22Rv1 (cell line): Measurements from ENCODE around the gene SFXN5.

Experiments
- H3K27ac ChIP-seq: fragments of 450-650 bp; 2 replicates; pipeline ENCODE4 v1.5.1; 2017
- ZFX ChIP-seq: fragments of 450-650 bp; IDR thresholded peaks from 2 replicates; pipeline ENCODE4 v1.6.1; 2017; ENCODE audit warnings: antibody characterized with exemption, borderline replicate concordance
- TF ChIP-seq, protein P1 (sequence below): fragments of 450-650 bp; IDR thresholded peaks from 2 replicates; pipeline ENCODE4 v1.5.1; 2017; ENCODE audit warnings: mild to moderate bottlenecking

Gene SFXN5

DNA sequence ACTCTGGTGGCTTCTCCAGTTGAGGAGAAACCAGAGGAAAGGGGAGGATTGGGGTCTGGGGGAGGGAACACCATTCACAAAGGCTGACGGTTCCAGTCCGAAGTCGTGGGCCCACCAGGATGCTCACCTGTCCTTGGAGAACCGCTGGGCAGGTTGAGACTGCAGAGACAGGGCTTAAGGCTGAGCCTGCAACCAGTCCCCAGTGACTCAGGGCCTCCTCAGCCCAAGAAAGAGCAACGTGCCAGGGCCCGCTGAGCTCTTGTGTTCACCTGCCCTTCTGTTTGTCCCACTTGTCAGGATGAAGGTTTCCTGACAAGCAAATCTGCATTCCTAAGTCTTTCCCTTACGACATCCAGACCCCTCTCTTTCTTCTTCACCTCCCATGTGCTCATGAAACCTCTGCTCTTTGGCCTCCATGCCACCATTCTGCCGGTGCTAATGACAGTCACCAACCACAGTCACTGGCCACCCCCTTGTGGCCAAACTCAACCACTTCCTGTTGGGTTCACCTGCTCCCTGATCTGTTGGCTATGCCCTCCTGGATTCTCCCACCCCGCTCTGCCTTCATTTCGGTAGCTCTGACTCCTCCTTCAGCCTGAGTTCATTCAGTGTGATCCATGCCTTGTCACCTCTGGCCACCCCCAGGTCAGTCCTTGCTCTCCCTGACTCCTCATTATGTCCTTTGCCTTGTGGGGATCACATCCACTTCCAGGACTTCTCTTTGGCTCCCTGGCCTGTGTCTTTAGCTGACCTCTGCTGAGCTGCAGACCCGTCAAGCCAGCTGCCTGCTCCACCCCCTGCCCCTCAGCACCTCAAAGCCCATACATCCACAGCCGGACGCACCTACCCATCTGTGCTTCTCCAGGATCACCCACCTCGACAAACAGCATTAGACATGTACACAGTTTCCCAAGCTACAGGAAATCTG, 136.6 kb downstream of the SFXN5 start:
- TF ChIP-seq, protein P1, sequence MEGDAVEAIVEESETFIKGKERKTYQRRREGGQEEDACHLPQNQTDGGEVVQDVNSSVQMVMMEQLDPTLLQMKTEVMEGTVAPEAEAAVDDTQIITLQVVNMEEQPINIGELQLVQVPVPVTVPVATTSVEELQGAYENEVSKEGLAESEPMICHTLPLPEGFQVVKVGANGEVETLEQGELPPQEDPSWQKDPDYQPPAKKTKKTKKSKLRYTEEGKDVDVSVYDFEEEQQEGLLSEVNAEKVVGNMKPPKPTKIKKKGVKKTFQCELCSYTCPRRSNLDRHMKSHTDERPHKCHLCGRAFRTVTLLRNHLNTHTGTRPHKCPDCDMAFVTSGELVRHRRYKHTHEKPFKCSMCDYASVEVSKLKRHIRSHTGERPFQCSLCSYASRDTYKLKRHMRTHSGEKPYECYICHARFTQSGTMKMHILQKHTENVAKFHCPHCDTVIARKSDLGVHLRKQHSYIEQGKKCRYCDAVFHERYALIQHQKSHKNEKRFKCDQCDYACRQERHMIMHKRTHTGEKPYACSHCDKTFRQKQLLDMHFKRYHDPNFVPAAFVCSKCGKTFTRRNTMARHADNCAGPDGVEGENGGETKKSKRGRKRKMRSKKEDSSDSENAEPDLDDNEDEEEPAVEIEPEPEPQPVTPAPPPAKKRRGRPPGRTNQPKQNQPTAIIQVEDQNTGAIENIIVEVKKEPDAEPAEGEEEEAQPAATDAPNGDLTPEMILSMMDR, result peak; percentile 33
- TF ChIP-seq ZFX, result no peak

DNA sequence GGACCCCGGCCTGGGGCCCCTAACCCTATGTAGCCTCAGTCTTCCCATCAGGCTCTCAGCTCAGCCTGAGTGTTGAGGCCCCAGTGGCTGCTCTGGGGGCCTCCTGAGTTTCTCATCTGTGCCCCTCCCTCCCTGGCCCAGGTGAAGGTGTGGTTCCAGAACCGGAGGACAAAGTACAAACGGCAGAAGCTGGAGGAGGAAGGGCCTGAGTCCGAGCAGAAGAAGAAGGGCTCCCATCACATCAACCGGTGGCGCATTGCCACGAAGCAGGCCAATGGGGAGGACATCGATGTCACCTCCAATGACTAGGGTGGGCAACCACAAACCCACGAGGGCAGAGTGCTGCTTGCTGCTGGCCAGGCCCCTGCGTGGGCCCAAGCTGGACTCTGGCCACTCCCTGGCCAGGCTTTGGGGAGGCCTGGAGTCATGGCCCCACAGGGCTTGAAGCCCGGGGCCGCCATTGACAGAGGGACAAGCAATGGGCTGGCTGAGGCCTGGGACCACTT, 137.8 kb downstream of the SFXN5 start:
- TF ChIP-seq, protein P1, result no peak
- no peak for TF ChIP-seq ZFX
- H3K27ac ChIP-seq, result no peak overlapping the region

More for the DNA sequence above, 136.6 kb downstream of the SFXN5 start:
- H3K27ac ChIP-seq, result no peak overlapping the region

DNA sequence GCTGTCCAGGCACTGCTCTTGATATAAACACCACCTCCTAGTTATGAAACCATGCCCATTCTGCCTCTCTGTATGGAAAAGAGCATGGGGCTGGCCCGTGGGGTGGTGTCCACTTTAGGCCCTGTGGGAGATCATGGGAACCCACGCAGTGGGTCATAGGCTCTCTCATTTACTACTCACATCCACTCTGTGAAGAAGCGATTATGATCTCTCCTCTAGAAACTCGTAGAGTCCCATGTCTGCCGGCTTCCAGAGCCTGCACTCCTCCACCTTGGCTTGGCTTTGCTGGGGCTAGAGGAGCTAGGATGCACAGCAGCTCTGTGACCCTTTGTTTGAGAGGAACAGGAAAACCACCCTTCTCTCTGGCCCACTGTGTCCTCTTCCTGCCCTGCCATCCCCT, 138.3 kb downstream of the SFXN5 start:
- TF ChIP-seq, protein P1, result no peak
- no peak for TF ChIP-seq ZFX
- no peak overlapping the region for H3K27ac ChIP-seq

DNA sequence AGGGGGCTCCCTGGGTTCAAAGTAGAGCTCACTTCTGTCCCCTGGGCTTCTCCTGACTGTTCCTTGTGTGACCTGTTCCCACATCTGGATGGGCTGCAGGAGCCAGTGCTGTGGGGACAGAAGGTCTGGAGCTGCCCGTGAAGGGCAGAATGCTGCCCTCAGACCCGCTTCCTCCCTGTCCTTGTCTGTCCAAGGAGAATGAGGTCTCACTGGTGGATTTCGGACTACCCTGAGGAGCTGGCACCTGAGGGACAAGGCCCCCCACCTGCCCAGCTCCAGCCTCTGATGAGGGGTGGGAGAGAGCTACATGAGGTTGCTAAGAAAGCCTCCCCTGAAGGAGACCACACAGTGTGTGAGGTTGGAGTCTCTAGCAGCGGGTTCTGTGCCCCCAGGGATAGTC, 138.7 kb downstream of the SFXN5 start:
- no peak overlapping the region for H3K27ac ChIP-seq
- no peak for TF ChIP-seq ZFX
- TF ChIP-seq, protein P1, result no peak

DNA sequence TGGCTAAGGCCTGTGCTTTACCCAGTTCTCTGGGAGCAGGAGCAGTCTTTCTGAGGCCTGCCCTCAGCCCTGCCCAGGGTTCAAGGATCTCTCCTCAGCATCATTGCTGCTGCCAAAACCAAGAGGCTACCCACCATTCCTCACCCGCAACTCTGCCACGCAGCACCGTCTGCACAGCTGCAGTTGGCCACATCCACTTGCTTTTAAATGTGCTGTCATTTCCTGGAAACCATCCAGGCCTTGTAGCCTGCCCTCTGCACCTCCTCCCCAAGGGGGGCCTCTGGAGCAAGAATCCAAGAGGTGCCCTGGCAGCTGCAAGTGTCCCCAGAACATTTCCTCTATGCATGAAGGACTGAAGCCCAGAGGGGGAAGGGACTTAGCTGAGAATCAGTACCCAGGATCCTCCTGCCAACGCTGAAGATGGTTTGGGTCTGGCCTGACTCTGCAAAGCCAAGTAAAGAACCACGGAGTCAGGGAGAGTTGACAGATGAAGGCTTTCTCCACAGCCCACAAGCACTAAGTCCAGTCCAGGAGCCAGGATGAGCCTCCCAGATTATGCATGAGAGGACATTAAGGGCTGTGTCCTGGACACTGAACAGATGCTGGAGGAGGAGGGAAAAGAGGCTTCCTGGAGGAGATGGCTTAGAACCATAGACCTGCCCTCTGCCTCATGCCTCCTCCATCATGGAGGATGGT, 139.3 kb downstream of the SFXN5 start:
- H3K27ac ChIP-seq, result no peak overlapping the region
- TF ChIP-seq ZFX, result no peak
- TF ChIP-seq, protein P1, result no peak

DNA sequence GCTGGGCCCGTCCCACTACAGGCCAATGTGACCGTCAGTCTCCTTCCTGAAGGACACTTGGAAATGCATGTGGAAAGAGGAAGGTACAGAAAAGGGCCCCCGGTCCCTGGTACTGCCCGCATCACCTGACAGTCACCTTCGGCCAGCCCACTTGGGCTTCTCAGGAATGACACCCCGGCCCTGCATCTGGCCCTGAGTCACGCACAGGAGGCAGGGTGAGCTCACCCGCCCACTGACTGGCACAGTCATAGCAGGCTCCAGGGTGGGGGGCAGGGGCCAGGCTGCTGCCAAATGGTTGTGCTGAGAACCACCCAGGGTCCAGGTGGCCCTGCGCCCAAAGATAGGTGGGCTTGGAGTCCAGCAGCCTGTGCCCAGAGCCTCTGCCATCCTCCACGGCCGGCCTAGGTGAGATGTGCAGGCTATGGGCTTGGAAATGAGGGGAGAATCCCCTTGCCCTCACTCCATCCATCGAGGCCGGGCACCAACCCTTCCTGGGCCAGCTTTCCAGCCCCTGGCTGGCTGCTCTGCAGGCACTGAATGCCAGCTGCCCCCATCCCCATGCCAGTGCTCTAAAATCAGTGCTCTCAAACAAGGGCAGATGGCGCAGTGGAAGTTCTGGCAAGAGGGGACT, 140.1 kb downstream of the SFXN5 start:
- H3K27ac ChIP-seq, result no peak overlapping the region
- TF ChIP-seq ZFX, result no peak
- TF ChIP-seq, protein P1, result no peak
